Gastroesophageal sphincter (tissue), 2 donors: ENCODE measurements around the gene TRABD2B.

ENCODE experiments used
- EP300 ChIP-seq: sonication (generic); formaldehyde crosslinking; IDR thresholded peaks from one replicate; pipeline ENCODE4 v1.6.1; 2017; ENCODE audit warnings: antibody characterized with exemption, mild to moderate bottlenecking
- POLR2A ChIP-seq, 2 donors: fragments of 450-650 bp; IDR thresholded peaks; one replicate each; pipeline ENCODE4 v1.6.1; 2017; ENCODE audit warnings: antibody characterized with exemption in 2 of 2, mild to moderate bottlenecking in 2 of 2, moderate library complexity in 1 of 2

DNA sequence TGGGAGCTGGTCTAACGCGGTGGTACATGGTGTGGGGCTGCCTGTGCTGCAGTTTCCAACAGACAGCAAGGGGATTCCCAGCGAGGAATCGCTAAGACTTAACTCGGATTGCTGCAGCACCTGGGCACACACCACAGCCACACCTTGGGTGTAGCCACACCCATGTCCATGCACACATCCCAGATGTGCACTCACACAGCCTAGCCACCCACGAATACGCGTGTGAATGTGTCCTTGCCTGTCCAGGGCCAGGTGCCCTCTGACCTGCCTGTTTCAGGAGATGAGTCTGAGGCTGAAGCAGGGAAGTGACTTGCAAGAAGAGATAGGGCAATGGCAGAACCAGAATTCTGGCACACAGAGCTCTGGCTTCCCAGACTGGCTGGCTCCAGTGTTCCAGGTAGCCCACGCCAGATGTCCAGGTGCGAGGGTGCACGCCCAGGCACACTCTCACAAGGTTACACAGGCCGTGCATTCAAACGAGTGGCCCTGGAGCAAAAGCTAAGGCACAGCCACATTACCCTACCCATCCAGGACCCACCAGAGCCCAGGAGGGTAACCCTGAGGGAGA lies 272.7 kb downstream of the TRABD2B start:
- no peak for TF ChIP-seq POLR2A (IDR thresholded peaks at IDR 0.05)
- no peak for TF ChIP-seq EP300
